NCI-H1694 (cell line): ENCODE results near the gene PGF.
"Not testable (repeated sequence)": the region's sequence is repeated elsewhere in the genome, so short reads cannot be mapped to it uniquely, and the experiment has no call there.

Source experiments
- DNase-seq: peaks from one replicate; lab custom pipeline; 2025; lab: John Stamatoyannopoulos, UW

PGF gene

DNA sequence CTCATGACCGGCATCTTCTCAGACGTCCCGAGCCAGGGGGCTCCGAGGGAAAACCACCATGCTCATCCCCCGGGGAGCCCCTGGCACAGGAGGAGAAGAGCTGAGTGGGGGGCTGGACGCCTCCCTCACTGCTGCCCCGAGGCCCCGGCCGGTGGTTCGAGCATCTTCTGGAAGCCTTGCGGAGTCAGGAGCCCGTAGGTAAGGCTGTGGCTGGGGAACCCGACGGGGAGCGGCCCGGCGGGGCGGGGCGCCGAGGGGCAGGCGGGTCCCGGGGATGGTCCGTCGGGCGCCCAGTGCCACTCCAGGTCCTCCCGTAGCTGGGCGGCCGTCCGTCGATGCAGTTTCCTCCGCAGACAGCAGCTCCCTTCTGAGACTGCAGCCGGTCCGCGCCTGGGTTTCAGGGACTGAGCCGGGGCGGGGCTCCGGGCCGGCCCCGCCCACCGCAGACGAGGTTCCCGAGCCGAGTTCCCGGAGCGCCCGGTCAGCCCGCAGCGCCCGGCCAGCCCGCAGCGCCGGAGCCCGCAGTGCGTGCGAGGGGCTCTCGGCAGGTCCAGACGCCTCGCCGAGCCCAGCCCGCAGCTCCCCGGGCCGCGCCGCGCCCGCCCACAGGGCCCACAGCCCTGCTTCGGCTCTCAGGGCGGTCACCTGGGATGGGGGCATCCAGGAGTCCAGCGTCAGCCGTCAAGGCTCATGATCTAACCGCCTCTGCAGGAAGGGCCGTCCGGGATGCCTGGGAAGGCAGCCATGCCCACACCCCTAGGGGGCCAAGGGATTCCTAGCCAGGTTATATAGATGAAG, at the start of gene PGF:
Gene PGF, minus strand, starts transcription at position 369 of the 798 bp plus-strand sequence. Its CDS starts 355 bp downstream, at position 14.
- no peak for DNase-seq

DNA sequence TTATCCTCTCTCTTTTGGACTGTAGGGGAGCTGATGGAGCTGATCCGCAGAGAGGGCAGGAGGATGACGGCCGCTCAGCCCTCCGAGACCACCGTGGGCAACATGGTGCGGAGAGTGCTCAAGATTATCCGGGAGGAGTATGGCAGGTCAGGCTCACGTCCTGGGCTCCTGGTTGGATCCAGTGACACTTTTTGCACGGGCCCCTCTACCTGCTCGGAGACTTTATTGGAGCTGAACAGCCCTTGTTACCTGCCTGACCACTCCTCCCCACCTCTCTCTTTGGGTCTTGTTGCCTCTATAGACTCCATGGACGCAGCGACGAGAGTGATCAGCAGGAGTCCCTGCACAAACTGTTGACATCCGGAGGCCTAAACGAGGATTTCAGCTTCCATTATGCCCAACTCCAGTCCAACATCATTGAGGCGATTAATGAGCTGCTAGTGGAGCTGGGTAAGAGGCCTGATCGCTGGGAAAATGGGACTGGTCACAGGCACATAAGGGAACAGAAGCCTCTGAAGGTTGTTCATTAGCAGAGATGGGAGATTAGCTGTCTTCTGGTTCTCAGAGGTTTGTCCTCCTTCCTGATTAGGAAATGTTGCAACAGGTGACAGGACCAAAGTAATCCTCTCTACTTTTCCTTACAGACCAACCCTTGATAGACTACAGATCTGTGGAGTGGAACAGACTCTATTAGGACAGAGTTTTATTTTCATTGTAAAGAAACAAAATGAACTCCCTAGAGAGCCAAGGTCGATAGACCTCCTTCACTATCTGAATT, 48.0 kb upstream of the PGF start:
- no peak for DNase-seq

DNA sequence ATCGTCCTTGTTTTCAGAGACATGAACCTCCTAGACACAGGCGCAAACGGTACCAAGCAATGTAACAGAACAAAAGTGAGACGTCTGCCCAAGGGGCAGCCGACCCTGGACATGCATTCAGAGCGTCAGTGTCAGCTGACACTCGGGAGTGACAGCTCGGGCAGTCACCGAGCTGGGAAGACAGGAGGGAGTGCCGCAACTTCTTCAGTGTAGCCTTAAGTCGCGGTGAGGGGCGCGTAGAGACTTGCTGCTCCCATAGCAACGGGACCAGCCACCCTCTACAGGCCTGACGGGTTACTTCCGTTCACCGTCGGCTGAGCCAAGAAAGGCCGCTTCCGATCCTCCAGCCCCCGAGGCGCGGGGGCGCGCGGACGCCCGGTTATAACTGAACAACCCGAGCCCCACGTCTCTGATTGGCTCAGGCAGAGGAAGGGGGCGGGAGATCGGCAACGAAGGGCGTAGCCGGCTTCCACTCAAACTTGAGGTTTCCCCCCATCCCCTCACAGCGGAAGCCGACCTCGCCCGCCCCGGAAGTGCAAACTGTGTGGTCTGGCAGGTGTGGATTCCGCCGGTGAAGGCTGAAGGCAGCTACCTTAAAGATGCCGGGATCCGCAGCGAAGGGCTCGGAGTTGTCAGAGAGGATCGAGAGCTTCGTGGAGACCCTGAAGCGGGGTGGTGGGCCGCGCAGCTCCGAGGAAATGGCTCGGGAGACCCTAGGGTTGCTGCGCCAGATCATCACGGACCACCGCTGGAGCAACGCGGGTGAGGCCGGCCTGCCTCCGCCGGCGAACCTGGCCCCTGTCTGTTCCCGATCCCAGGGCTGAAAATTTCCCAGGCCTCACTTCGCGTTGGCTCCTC, 47.2 kb upstream of the PGF start, which contains the start of gene EIF2B2:
Gene EIF2B2, plus strand, starts transcription at position 530 of the 858 bp plus-strand sequence. Its CDS starts 70 bp downstream, at position 600.
- DNase-seq: peak; percentile 99

DNA sequence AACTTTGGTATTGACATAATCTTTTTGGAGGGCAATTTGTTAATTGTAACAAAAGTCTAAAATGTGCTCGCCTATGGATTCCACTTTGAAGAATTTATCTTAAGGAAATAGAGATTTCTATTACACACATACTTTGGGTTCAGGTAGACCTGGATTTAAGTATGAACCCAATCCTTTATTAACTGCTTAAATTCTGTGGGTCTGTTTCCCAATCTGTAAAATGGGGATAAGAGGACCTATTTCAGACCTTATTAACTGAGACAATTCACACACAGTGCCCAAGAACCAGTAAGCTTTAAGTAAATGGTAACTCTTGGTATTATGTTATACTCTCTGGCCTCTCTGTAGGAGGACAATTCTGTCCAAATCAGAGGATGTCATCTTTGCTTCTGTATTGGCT, 46.5 kb upstream of the PGF start:
- no peak for DNase-seq

DNA sequence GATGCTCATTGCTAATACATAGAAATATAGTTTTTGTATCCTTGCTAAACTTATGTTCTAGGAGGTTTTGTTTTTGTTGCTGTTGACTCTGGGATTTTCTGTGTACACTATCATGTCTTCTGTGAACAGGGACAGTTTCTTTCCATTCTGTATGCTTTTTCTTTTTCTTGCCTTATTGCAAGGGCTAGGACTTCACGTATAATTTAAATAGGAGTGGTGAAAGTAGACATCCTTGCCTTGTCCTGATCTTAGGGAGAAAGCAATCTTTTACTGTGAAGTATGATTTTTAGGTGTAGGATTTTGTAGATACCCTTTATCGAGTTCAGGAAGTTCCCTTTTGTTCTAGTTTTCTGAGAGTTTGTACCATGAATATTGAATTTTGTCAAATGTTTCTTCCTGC, 45.9 kb upstream of the PGF start:
- no peak for DNase-seq

DNA sequence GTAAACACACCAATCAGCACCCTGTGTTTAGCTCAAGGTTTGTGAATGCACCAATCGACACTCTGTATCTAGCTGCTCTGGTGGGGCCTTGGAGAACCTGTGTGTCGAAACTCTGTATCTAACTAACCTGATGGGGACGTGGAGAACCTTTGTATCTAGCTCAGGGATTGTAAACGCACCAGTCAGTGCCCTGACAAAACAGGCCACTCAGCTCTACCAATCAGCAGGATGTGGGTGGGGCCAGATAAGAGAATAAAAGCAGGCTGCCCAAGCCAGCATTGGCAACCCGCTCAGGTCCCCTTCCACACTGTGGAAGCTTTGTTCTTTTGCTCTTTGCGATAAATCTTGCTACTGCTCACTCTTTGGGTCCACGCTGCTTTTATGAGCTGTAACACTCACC, 40.4 kb upstream of the PGF start:
- not testable (repeated sequence) for DNase-seq

DNA sequence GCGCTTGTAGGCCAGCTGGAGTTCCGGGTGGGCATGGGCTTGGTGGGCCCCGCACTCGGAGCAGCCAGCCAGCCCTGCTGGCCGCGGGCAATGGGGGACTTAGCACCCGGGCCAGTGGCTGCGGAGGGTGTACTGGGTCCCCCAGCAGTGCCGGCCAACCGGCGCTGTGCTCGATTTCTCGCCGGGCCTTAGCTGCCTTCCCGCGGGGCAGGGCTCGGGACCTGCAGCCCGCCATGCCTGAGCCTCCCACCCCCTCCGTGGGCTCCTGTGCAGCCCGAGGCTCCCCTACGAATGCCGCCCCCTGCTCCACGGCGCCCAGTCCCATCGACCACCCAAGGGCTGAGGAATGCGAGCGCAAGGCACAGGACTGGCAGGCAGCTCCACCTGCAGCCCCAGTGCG, 38.8 kb upstream of the PGF start:
- DNase-seq: not testable (repeated sequence)

DNA sequence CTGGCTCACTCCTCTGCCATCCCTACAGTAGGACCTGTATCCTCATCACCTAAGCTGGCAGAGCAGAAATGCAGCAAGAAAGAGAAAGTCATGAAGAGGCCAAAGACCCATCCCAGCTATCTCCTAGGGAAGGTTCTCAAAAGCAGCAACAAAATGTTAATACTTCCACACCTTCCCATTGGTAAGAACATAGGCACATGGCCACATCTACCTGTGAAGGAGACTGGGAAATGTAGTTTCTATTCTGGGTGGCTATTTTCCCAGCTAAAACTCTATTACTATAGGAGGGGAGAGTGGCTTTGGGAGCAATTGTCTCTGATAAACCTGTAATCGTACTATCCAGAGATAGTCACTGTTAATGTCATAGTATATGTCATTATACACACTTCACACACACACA, 33.6 kb upstream of the PGF start:
- DNase-seq: no peak

DNA sequence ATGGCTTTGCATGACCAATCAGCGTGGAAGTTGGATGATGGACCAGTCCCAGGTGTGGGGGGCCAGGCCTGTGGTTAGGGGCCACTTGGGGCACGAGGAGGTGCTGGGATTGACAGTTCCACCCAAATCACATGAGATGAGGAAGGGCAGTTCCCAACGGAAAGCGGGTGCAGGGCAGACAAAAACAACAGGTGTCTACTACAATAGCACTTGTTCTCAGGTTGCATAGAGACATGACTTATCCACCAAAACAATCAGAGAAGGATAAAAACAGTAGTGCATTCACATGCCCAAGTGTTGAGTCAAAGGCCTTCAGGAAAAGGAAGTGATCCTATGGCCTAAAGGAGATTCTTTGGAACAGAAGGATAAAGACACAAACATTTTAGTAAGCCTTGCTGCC, 32.7 kb upstream of the PGF start:
- DNase-seq: no peak

DNA sequence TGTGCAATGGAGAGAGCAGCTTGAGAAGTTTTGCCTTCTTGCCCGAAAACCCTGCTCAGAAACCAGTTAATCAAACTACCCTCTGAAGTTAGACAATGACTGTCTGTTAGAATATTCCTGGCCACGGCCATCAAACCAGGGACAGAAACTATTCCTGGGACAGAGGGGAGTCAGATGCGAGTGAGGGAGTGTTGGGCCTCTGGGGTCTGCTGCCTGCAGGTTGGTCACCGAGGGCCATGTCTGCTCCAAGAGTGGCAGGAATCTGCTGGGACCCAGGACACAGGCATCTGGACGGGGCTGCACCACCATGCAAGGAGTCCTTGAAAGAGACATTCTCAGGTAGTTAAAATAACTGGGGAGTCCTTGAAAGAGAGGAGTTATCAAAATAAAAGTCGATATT, 30.4 kb upstream of the PGF start:
- DNase-seq: no peak

DNA sequence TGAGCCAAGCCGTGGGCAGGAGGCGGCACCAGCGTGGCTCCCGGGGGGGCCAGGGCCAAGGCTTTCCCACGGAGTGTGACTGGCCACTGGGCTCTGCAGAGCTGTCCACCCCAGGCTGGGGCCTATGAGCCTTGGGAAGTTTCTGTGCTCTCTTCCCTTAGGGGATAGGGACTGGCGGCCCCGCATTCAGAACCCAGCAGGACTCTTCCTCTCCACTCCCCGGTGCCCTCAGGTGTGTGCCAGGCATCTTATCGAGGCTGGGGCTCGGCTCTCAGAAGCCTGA, 29.6 kb upstream of the PGF start:
- DNase-seq: no peak

DNA sequence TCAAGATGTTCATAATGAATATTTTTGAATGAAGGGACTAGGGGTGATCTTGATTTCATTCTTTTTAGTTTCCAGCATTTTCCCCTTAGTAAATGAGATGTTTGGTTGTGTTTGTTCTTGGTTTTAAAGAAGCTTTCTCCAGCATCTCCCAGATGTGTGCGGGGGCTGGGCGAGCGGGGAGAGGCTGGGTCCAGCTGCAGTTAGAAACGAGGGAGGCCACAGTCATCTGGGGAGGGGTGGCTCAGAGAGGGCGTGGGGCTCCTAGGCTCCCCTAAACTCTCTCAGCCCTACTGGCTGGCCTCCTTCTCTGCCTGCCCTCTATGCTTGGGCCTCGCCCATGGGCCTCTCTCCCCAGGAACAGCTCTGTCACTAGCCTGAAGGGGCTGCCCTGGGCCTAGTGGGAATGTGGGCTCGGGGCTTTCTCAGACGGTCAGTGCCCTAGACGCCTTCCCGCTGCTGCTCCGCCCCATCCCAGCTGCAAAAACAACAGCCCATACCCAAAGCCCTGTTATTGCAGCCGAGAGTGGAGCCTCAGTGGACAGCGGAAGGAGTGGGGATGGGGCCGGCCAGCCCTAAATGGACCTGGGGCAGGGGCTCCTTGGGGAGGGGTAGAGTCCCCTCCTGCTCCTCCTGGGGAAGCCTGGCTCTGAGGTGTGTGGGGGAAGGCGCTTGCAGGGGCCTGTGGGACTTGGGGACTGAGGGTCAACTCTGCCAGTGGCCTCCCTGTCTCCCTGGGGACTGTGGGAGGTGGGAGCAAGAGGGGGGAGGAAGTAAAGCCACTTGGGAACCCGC, 29.0 kb upstream of the PGF start:
- DNase-seq: no peak

DNA sequence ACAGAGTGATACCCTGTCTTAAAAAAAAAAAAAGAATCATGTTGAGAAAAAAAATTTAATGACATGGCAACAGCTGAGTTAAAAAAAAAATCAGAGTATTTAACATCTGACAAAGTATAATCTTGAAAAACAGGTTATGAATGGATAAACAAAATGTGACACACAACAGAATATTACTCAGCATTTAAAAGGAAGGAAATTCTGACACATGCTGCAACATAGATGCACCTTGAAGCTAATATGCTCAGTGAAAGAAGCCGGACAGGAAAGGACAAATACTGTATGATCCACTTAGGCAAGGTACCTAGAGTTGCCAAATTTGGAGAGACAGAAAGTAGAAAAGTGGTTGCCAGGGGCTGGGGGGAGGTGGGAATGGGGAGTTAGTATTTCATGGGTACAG, 27.9 kb upstream of the PGF start:
- no peak for DNase-seq

DNA sequence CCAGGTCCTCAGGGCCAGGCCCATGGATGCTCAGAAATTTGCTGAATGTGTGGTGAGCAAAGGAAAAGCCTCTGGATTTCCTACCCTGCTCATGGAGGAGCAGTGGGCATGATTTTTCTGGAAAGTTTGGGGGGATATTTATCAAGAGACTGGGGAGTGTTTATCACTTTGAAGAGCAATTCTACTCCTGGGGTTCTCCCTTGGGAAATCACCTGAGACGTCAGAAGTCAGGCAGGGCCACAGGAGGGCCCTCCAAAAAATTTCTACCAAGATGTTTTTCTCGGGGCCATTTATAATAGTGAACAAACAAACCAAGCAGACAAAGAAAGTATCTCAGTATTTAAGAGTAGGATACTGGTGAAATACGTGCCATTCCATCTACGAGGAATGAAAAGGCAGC, 27.3 kb upstream of the PGF start:
- no peak for DNase-seq

DNA sequence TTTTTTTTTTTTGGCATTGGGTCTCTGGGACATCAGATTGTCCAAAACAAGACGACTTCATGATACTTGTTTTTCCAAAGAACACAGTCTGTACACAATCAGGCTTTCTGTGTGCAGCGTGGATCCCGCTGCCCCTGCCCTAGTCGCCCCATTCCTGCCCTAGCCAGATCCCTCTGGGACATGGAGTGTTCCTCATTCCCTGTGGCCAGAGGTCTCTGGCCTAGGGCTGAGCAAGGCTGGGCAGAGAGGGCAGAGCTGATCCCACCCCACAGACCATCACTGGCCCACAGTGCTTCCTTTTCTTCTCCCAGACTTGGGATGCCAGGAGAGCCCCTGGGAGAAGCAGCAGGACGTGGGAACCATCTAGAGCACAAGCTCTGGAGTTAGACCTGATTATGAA, 26.4 kb upstream of the PGF start:
- no peak for DNase-seq

DNA sequence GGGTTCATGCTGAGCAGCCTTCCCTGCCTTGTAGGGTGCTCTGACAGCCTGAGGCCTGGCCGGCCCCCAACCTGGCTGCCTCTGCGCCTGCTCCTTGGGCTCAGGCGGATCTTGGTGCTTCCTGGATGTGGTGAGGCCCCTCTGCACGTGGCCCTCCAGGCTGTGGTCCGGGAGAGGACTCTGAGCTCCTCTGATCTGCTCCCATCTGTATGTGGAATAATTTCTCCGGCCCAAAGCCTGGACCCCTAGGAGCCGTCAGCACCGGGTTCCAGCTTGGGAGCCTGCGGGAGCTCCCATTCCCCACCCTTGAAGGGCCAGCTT, 26.0 kb upstream of the PGF start:
- no peak for DNase-seq

DNA sequence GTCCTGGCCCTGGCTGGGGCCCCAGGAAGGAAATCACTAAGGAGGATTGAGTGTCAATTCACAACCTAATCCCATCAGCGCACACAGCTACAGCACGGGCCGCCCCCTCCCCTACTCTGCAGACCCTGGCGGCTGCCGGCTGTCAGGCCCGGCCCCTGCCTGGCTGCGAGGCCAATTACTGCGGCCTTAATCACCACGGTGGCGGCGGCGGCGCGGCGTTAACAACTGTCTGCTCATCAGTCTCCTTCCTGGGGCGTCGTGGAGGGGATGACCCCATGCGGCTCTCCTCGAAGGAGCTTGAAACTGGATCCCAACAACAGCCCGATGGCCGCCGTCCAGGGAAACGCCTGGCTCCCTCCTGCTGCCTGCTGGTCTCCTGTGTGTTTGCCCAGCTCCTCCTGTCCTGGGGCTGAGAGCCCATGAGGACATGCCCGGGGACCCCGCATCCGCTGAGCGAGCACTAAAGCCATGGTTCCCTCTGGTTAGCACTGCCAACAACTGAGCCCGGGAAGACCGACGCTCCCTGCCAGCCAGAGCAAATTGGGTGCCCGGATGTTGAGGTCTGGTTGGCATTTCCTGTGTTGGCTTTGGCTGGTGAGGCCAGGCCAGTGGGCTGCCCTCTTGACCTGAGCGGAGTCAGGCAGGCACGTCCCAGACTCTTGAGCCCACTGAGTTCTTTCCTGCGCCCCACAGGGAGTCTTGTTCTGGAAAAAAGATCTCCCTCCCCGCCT, 25.5 kb upstream of the PGF start:
- no peak for DNase-seq

DNA sequence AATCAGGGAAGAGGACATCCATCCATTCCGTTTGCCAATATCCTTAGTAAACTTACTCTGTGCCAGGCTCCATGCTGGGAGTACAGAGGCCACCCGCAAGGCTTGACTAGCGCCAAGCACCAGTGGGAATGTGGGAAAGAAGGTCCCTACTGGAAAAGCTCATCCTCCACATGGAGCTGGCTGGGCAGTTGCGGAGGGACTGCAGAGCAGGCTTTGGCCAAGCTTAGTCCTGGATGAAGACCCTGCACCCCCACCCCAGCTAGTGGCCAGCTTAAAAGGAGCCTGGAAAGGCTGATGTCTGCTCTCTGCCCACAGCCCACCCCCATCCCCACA, 25.0 kb upstream of the PGF start:
- DNase-seq: no peak

DNA sequence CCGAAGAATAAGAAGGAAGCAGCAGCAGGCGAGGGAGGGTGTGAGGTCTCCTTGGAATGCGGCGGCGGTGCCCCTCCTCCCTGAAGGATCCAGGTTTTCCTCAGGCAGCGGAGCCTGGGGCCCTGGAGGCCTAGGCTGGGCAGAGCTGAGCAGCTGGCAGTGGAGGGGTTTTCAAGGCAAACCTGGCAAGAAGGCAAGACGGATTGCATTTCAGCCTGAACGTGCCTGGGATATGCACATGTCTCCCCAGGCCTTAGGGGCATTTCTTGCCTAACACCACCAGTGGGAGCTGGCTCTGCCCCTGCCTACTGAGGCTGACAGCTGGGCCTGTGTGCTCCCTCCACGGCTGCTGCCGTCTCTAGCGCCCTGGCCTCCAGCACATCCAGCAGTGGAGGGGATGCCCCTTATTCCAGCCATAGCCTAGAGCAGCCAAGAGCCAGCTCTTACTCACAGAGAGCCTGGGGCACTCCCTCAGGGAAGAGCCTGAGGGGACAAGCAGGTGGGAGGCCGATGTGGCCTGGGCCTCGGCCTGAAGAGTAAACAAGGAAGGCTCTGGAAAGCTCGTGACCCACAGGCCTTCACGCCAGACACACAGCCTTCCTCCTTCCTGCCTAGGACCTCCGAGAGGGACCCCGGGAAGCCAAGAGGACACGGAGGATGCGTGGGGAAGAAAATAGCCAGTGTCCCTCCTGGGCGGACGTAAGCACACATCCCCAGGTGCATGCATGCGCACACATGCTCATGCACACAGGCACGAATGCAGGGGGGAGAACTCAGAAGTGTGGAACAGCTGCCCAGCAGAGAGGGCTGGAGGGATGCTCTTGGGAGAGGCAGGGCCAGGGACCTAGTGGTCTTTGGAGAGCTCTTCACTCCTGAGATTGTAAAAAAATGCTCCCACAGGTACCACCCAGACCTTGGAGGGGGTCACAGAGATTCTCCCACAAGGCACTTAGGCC, 24.3 kb upstream of the PGF start:
- DNase-seq: peak; percentile 98

DNA sequence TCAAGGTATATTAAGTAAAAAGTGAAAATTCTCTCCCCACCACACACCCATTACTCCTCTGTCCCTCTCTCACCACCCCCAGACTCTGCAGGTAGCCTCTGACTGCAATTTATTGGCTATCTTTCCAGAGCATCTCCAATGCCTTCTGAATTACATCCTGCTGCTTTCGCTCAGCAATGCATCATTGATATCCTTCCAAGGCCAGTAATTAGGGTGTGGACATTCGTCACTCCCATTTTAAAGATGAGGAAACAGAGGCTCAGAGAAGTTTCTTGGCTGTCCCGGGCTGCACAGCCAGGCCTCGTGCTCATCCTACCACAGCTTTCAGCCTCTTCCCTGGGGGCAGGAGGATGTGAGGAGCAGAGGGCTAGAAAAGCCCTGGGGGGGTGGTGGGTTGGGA, 23.6 kb upstream of the PGF start:
- no peak for DNase-seq
